SKM-1 treated with dmso at 0.1 percent for 144 hours (cell line): ENCODE results near the gene NDUFA8.

Experiments
- DNase-seq: peaks from one replicate; lab custom pipeline; 2025; ENCODE audit not compliant: unreplicated experiment; lab: John Stamatoyannopoulos, UW

The NDUFA8 gene

DNA sequence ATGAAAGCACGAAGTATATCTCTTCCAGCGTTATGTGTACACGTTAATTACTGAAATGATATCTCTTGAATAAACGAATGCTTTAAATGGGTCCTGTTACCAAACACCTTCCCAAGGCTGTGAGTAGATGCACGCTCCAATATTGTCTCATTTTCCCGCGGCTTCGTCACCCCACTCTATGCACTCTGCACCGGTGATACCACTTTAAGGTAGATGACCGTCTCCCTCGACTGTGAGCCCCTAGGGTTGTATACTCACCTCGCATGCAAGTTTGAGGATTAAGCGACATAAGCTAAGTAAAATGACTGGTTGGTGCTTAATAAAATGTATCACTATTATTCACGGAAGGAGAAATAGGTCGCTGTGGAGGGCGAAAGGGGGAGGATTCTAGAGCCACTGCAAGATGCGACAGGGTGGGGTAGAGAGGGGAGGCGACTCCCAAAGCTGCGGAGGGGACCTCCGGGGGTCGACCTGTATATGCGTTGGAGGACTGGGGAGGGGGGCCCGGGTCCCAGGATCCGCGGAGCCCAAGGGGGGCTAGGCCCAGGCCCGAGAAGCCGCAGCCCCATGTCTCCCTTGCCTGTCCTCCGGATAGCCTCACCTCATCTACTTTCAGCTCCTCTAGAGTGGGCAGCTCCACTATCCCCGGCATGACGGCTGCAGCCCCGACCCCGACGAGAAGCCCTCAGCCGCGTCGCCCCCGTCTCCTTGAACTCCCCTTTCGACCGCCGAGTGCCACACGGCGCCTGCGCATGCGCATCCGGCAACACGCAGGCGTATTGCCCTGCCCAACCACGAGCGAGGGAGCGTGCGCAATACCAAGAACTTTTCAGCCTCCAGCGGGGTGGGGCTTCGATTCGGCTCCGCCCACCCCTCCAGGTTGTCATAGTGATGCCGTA lies at the start of gene NDUFA8, which contains the start of gene MORN5:
NDUFA8 (minus strand) TSS at position 754 of the 899 bp plus-strand sequence; CDS start at position 652, 102 bp downstream.
MORN5 (plus strand) TSS at position 883 of the 899 bp plus-strand sequence. CDS start 65 bp downstream, outside the sequence.
- DNase-seq, result peak; percentile 95

- no peak for DNase-seq
Measured at GRCh38 chr9:122207096-122207495, 47.5 kb upstream of the NDUFA8 start.

- no peak for DNase-seq
Measured at GRCh38 chr9:122206118-122207046, 46.8 kb upstream of the NDUFA8 start.

DNA sequence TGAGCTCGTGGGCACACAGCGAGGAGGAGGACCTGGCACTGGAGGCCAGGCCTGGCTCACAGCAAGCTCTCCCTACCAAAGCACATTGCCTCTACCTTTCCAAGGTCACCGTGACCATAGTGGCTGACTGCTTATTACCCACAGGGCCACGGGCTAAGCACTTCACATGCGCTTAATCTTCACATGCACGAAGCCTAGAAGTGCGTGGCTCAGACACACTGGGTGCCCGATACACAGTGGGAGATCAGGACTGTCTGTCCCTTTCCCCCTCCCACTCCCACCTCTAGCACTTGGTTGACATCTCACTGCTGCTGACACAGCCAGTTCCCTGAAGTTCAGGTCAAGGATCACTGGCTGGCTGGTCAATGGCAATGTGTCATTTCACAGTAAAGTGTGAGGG lies 45.6 kb upstream of the NDUFA8 start:
- no peak for DNase-seq

GRCh38 chr9:122204491-122204890 lies 44.9 kb upstream of the NDUFA8 start:
- no peak for DNase-seq

- DNase-seq, result no peak
Measured at GRCh38 chr9:122204055-122204454, 44.5 kb upstream of the NDUFA8 start.

DNA sequence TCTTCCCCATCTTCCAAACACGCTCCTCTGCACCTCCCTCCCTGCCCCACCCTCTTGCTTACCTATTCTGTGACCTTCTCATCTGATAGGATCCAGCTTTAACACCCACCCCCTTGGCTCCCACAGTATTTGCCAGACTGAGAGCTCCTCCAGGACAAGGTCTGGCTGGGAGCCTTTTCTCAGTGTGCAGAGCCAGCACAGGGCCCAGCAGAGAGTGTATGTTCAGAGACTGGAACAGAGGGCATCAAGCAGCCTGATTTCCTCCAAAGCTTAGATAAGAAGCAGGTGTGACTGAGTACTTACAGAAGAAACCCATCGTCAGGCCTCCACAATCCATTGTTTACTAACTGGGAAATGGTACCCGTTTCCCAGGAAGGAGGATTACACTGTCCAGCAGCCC lies 42.5 kb upstream of the NDUFA8 start:
- no peak for DNase-seq

DNA sequence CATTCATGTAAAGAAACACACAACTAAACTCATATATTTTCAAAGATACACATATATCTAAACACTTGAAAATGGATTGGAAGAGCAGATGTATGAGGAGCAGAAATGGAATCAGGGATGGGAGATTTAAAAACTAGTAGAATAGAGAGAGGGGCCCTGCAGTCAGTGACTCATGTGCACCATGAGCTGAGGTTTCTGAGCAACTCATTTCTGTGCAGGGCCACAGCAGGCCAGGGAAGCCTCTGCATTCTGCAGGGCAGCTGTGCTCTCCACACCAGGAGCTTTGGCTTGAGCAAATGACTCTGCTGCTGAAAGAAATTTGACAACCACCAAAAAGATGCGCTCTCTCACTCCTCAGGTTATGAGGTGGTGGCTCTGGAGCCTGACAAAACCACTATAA lies 42.1 kb upstream of the NDUFA8 start:
- no peak for DNase-seq

DNA sequence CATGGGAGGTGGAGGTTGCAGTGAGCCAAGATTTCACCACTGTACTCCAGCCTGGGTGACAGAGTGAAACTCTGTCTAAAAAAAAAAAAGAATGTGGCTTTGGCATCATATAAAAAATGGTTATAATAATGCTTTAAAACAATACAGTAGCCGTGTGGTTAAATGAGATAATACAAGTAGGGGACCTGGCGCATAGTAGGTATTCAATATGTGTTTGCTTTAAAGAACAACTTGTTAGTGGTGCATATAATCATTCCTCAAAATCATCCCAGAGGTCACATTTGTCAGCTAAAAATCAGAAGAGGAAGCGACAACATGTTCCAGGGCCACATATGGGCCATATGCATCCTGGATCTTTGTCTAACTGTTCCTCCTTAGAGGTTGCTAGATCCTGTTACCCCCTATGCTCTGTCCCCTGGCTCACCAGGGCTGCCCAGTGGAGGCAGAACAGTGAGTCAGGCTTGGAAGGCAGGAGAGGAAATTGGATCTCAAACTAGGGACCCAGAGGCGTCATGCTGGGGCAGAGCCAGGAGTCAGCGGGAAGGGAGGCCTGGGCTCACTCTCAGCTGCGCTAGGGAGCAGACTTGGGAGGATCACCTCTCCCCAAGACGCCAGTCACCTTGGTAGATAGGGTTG lies 41.5 kb upstream of the NDUFA8 start:
- DNase-seq, result no peak

DNA sequence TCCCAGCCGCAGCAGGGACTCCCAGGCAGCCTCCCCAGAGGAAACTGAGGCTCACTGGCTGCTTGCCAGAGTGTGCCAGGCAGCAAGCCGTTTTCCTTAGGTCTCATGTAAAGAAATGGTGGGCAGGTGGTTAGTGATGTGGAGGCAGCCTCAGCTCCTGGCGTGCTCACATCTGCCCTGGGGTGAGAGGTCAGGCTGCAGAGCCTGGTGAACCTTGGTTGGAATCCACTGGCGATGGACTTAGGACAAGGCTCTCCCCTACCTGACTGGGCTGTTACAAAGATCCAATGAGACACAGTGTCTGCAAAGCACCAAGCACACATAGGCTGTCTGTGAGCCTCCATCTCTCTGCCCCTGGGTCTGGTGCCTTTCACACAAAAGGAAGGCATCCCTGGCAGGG lies 38.3 kb upstream of the NDUFA8 start:
- DNase-seq, result no peak

DNA sequence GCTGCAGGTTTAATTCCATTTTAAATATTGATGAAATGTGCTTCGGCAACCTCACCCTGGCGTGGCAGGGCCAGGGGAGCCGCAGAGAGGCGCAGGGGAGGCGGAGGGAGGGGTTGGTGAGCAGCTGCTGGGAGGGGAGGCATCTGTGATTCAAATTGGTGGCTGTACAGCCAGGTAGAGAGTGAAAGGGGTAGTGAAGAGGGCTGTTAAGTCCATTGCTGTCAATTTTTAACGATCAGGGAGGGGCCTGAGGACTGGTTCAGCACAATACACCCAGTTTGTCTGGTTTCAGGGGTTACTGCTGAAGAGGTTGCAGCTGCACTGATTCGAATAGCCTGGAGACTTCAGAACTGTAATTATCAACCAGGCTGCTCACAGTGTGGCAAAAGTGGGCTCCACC lies 37.8 kb upstream of the NDUFA8 start:
- DNase-seq, result no peak

DNA sequence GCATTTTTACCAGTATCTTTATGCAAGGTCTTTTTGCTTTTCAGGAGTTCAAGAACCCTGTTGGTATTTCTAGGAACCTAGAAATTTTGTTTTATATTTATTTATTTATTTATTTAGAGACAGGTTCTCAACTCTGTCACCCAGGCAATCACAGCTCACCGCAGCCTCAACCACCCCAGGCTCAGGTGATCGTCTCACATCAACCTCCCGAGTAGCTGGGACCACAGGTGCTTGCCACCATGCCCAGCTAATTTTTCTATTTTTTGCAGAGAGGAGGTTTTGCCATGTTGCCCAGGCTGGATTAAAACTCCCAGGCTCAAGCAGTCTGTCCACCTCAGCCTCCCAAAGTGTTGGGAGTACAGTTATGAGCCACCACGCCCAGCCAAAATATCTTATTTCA lies 36.3 kb upstream of the NDUFA8 start:
- no peak for DNase-seq

GRCh38 chr9:122193651-122194050 lies 34.1 kb upstream of the NDUFA8 start:
- no peak for DNase-seq

GRCh38 chr9:122192914-122193525 lies 33.4 kb upstream of the NDUFA8 start:
- no peak for DNase-seq

DNA sequence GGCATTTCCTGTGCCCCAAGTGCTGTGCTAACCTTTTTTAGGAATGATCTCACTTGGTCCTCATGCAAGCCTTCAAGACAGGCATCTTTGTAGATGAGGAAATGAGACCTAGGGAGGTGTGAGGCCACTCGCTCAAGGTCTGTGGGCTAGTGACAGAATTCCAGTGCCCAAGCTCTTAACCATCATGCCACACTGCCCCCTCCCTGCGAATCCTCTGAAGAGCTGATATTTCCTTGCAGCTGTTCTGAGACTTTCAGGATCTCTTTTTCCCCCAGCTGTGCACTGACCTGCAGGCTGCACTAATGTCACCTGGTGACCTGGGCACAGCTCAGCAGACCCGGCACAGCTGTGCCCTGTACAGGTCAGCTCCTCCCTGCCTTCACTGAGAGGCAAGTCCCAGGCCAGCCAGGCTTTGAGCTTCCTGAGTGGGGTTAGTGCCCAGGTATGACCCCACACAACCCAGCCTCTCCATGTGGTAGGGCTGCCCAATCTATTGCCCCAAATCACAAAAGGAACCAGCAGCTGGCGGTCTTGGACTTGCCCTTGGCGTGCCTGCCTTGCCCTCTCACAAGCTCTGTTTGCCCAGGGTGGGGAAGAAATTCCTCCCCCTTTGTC lies 32.8 kb upstream of the NDUFA8 start:
- no peak for DNase-seq

GRCh38 chr9:122191584-122191983 lies 32.0 kb upstream of the NDUFA8 start:
- no peak for DNase-seq

GRCh38 chr9:122190597-122191381 lies 31.2 kb upstream of the NDUFA8 start:
- DNase-seq, result no peak

DNA sequence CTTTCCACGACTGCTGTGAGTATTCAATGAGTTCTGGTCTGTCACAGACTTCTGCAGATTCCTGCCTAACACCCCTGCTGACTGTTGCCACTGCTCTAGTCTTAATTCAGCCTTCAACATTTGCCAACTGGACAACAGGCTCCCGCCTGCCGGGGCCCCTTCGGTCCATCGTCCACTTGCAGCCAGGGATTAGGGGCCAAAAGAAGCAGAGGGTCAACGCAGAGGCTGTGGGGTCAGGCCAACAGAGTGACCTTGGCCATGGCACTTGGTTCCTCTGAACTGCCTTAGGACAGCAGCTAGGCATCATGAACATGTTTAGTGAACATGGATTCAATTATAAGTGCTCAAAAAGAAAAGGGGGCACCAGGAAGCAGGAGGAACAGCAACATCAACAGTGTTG lies 28.8 kb upstream of the NDUFA8 start:
- no peak for DNase-seq

DNA sequence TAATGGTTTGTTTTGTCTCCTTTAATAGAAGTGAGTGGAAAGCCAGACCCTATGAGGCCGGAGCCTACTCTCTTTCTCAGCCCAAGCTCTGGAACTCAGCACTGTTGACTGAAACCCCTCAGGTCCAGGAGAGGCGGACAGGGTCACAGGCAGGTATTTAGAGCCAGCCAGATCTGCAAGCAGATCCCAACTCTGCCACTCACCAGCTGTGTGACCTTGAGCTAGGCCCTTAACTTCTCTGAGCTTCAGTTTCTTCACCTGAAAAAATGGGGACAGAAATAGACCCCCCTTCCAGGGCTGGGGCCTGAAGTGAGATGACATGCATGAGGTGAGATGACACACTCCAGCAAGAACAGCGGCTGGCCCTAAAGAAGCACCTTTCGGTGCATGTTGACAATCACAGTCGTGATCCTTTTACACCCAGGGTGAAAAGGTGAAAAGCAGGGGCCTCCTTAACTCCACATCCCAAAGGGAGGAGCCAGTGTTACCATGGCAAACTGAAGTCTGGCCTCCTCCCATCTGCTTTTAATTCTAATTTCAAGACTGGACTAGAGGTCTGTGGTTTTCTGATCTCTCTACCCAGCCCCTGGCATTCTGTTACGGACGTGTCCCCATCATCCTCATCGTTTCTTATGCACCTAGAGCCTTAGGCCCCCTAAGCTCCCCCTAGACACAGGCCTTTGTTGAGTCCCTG lies 27.3 kb upstream of the NDUFA8 start:
- DNase-seq, result no peak
